HG03060 (cell line): Measurements from ENCODE around the gene PRR12.

Experiments
- ATAC-seq: cut with Tn5 transposase; IDR thresholded peaks from one replicate; pipeline ENCODE4 v1.9.1; 2021; ENCODE audit warnings: low read depth, moderate number of reproducible peaks; ENCODE audit not compliant: unreplicated experiment

PRR12 gene

GRCh38 chr19:49591731-49592485, 926 bp downstream of the PRR12 start:
- ATAC-seq: no peak

- no peak for ATAC-seq
Measured at GRCh38 chr19:49592486-49593232, 1.7 kb downstream of the PRR12 start.

GRCh38 chr19:49593233-49594113, 2.5 kb downstream of the PRR12 start:
- ATAC-seq: no peak

- ATAC-seq: no peak
Measured at GRCh38 chr19:49594157-49594992, 3.4 kb downstream of the PRR12 start.

- ATAC-seq: no peak
Measured at GRCh38 chr19:49594993-49595818, 4.2 kb downstream of the PRR12 start.

- no peak for ATAC-seq
Measured at GRCh38 chr19:49595819-49596404, 4.9 kb downstream of the PRR12 start.

- no peak for ATAC-seq
Measured at GRCh38 chr19:49596407-49596806, 5.4 kb downstream of the PRR12 start.

GRCh38 chr19:49596954-49597702, 6.1 kb downstream of the PRR12 start:
- no peak for ATAC-seq

GRCh38 chr19:49597703-49597974, 6.7 kb downstream of the PRR12 start:
- no peak for ATAC-seq

GRCh38 chr19:49599378-49600295, 8.7 kb downstream of the PRR12 start:
- ATAC-seq: no peak

- no peak for ATAC-seq
Measured at GRCh38 chr19:49601482-49602038, 10.6 kb downstream of the PRR12 start.

- no peak for ATAC-seq
Measured at GRCh38 chr19:49602806-49603205, 11.8 kb downstream of the PRR12 start.

GRCh38 chr19:49605605-49606004, 14.6 kb downstream of the PRR12 start:
- no peak for ATAC-seq

- ATAC-seq: no peak
Measured at GRCh38 chr19:49609499-49610092, 18.6 kb downstream of the PRR12 start.

- no peak for ATAC-seq
Measured at GRCh38 chr19:49613374-49613773, 22.4 kb downstream of the PRR12 start.

GRCh38 chr19:49614096-49614833, 23.3 kb downstream of the PRR12 start:
- no peak for ATAC-seq
